K562 (cell line): Measurements from ENCODE around the gene PPM1H. TPM values are rescaled to one million over a fixed set of nuclear protein-coding genes. Genes with fewer than 3 reads are reported as not detected.

Experiments
- ATF1 ChIP-seq, 2 experiments: fragments of 450-650 bp in 1 of 2; IDR thresholded peaks; 2 replicates each; pipeline ENCODE4 v1.6.1; 2016; ENCODE audit warnings: missing compliant biosample characterization in 1 of 2, missing genetic modification characterization in 1 of 2
- ATF7 ChIP-seq: fragments of 450-650 bp; IDR thresholded peaks from 2 replicates; pipeline ENCODE4 v1.7.1; 2014; ENCODE audit warnings: mild to moderate bottlenecking, moderate library complexity
- CXXC5 ChIP-seq: fragments of 250-450 bp; sonication (Bioruptor Pico); IDR thresholded peaks from 2 replicates; pipeline ENCODE4 v1.8.0; 2022; ENCODE audit warnings: inconsistent platforms, mild to moderate bottlenecking, moderate library complexity
- HCFC1 ChIP-seq: IDR thresholded peaks from 2 replicates; pipeline ENCODE4 v1.6.1; 2012; ENCODE audit warnings: low read depth, low read length, improper control_type of control experiment
- KAT7 ChIP-seq: sonication (generic); formaldehyde crosslinking; IDR thresholded peaks from 2 replicates; pipeline ENCODE4 v1.8.0; 2022; ENCODE audit warnings: missing genetic modification reagents, mild to moderate bottlenecking, borderline replicate concordance
- KDM5B ChIP-seq: fragments of 200-600 bp; sonication (generic); IDR thresholded peaks from 2 replicates; pipeline ENCODE4 v1.6.1; 2012; ENCODE audit warnings: low read depth, mild to moderate bottlenecking, moderate library complexity, low read length, control low read depth, inconsistent platforms; ENCODE audit not compliant: insufficient replicate concordance
- NEUROD1 ChIP-seq: fragments of 150-350 bp; IDR thresholded peaks from 2 replicates; pipeline ENCODE4 v1.6.1; 2014; ENCODE audit warnings: borderline replicate concordance, low read length, low read depth; ENCODE audit not compliant: partially characterized antibody
- NONO ChIP-seq, 2 experiments: fragments of 200-400 bp in 1 of 2; fragments of 450-650 bp in 1 of 2; formaldehyde crosslinking in 1 of 2; IDR thresholded peaks; 2 replicates each; pipeline ENCODE4 v1.6.1; 2017; ENCODE audit warnings: low read depth in 2 of 2, mild to moderate bottlenecking in 2 of 2, moderate library complexity in 2 of 2, low read length in 1 of 2
- NR2C2 ChIP-seq, 2 experiments: fragments of 200-800 bp in 1 of 2; sonication (Bioruptor generic) in 1 of 2; sonication (generic) in 1 of 2; formaldehyde crosslinking in 1 of 2; IDR thresholded peaks; 2 replicates each; pipeline versions ENCODE4 v1.6.1 to v1.8.0; 2016 to 2022; ENCODE audit warnings: mild to moderate bottlenecking in 1 of 2, missing compliant biosample characterization in 1 of 2, missing genetic modification characterization in 1 of 2, missing genetic modification reagents in 1 of 2
- RAD51 ChIP-seq: fragments of 450-650 bp; IDR thresholded peaks from 2 replicates; pipeline ENCODE4 v1.7.1; 2016; ENCODE audit warnings: low read depth, mild to moderate bottlenecking, borderline replicate concordance
- RB1 ChIP-seq: fragments of 450-650 bp; IDR thresholded peaks from 2 replicates; pipeline ENCODE4 v1.6.1; 2017; ENCODE audit warnings: low read depth, mild to moderate bottlenecking
- SIN3A ChIP-seq, 2 experiments: fragments of 150-350 bp in 1 of 2; IDR thresholded peaks; 2 replicates each; pipeline ENCODE4 v1.6.1; 2011 to 2016; ENCODE audit warnings: borderline replicate concordance in 2 of 2, low read depth in 2 of 2, low read length in 2 of 2, mild to moderate bottlenecking in 2 of 2, moderate library complexity in 2 of 2; ENCODE audit not compliant: control insufficient read depth in 1 of 2
- SRF ChIP-seq, 2 experiments: fragments of 250-450, 450-650 bp in 1 of 2; sonication (Bioruptor Pico) in 1 of 2; sonication (generic) in 1 of 2; formaldehyde crosslinking; IDR thresholded peaks; 2 replicates each; pipeline versions ENCODE4 v1.5.0 to v1.5.1; 2020 to 2022; ENCODE audit warnings: mild to moderate bottlenecking in 1 of 2, missing genetic modification reagents in 1 of 2
- SUPT5H ChIP-seq: fragments of 450-650 bp; IDR thresholded peaks from 2 replicates; pipeline ENCODE4 v1.6.1; 2016
- ZC3H4 ChIP-seq: sonication (generic); formaldehyde crosslinking; IDR thresholded peaks from 2 replicates; pipeline ENCODE4 v1.9.0; 2021; ENCODE audit warnings: missing genetic modification reagents, borderline replicate concordance
- polyA plus RNA-seq, 8 experiments: library from polyadenylated mRNA; depleted of rRNA in 4 of 8; stranded (reverse) in 5 of 8; unstranded in 3 of 8; fragments of >200 nt; fragmentation: Nextera tagmentation in 2 of 8; fragmentation: Illumina TruSeq in 1 of 8; extraction: Ambion mirVana in 2 of 8; extraction: Trizol in 1 of 8; gene quantifications; 2 replicates each; pipeline versions ENCODE4 v1.2.1 to v1.2.3, GENCODE V29; 2011 to 2014; ENCODE audit warnings: inconsistent platforms in 1 of 8, missing spikeins in 1 of 8
- total RNA-seq, 7 experiments: library from RNA; depleted of rRNA in 6 of 7; stranded (reverse); fragments of >200 nt in 6 of 7; fragmentation: Illumina TruSeq in 2 of 7; extraction: Trizol in 2 of 7; gene quantifications; 2 replicates each; pipeline versions ENCODE4 v1.2.1 to v1.2.3, GENCODE V29; 2011 to 2021; ENCODE audit warnings: low replicate concordance in 1 of 7
- TF ChIP-seq, protein P1 (sequence below), 2 experiments: fragments of 450-650 bp in 1 of 2; IDR thresholded peaks; 2 replicates each; pipeline ENCODE4 v1.6.1; 2011 to 2017; ENCODE audit warnings: low read depth in 2 of 2, antibody characterized with exemption in 1 of 2, borderline replicate concordance in 1 of 2, low read length in 1 of 2, mild to moderate bottlenecking in 1 of 2, mixed read lengths in 1 of 2; ENCODE audit not compliant: control insufficient read depth in 1 of 2
- TF ChIP-seq, protein P2 (sequence below), 2 experiments: fragments of 450-650 bp; IDR thresholded peaks; 2 replicates each; pipeline ENCODE4 v1.6.1; 2016
- TF ChIP-seq, protein P3 (sequence below): fragments of 250-450 bp; sonication (Bioruptor Pico); IDR thresholded peaks from 2 replicates; pipeline ENCODE4 v1.4.0; 2020; ENCODE audit warnings: mild to moderate bottlenecking

PPM1H gene
- total and polyA plus RNA-seq, 9 of the 15 experiments (the other 6 are each of a cell fraction or from before 2014, with no cell fraction given) = 5.3 to 29.3 (median 11.3) TPM

DNA sequence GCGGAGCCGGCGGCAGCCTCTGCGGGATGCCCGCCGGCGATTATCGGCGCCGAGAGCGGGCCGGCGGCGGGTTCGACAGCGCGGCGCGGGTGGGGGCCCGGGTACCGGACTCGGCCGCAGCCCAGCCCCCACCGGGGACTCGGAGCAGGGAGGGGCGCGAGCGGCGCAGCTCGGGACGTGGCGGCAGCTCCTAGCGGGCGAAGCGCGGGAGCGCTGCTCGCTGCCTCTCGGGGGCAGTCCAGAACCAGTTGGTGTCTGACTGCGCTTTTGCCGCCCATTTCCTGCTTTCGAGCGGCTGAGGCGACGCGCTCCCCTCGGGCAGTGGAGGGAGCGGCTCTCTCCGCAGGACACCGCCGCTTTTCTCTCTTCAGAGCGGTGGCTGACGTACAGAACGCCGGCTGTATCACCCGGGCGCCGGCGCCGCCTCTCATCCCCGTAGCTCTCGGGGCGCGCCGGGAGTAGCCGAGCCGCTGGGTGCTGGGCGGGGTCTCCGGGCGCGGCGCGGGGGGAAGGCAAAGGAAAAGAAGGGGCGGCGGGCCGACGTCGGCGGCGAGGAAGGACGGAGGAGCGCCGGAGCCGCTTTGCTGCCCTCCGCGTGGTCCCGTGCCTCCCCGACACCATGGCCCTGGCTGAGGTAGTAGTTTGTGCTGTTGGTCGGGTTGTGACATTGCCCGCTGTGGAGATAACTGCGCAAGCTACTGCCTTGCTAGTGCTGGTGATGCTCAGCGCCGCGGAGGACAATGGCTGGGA lies 331.7 kb downstream of the PPM1H start (continued):
- TF ChIP-seq RAD51 (no peak), SUPT5H (peak; percentile 78), RB1 (peak; percentile 96), SRF (CRISPR knock-in tag; IDR thresholded peaks at IDR 0.05) (0 out of 4 replicates have a peak, but pooled peaks of 1 of the 2 experiments have one; percentile 2), NONO (IDR thresholded peaks at IDR 0.05; ENCODE audit: low read depth in 2 of 2, low read length in 1 of 2) (peak; percentile 64 to 71; a peak in 3 of 4 replicates), ZC3H4 (peak; percentile 36; the same call in 1 of the 2 replicates), KDM5B (peak; percentile 50), ATF7 (peak; percentile 35; the same call in 1 of the 2 replicates), NEUROD1 (no peak), NR2C2 (CRISPR knock-in tag; IDR thresholded peaks at IDR 0.05) (0 out of 2 replicates have a peak, but pooled peaks have one; percentile 21), NR2C2 (tag; IDR thresholded peaks at IDR 0.05) (no peak; the same call in 1 of the 2 replicates), CXXC5 (CRISPR knock-in tag) (peak; percentile 45), ATF1 (CRISPR knock-in tag; IDR thresholded peaks at IDR 0.05) (no peak), ATF1 (tag; IDR thresholded peaks at IDR 0.05) (peak; percentile 60), SIN3A (IDR thresholded peaks at IDR 0.05; ENCODE audit: borderline replicate concordance in 2 of 2, control insufficient read depth in 1 of 2, low read depth in 2 of 2, low read length in 2 of 2) (peak; percentile 33 to 47; a peak in 2 of 4 replicates), KAT7 (peak; percentile 77; the same call in 1 of the 2 replicates), HCFC1 (peak; percentile 61; the same call in 1 of the 2 replicates)
- TF ChIP-seq, protein P1, sequence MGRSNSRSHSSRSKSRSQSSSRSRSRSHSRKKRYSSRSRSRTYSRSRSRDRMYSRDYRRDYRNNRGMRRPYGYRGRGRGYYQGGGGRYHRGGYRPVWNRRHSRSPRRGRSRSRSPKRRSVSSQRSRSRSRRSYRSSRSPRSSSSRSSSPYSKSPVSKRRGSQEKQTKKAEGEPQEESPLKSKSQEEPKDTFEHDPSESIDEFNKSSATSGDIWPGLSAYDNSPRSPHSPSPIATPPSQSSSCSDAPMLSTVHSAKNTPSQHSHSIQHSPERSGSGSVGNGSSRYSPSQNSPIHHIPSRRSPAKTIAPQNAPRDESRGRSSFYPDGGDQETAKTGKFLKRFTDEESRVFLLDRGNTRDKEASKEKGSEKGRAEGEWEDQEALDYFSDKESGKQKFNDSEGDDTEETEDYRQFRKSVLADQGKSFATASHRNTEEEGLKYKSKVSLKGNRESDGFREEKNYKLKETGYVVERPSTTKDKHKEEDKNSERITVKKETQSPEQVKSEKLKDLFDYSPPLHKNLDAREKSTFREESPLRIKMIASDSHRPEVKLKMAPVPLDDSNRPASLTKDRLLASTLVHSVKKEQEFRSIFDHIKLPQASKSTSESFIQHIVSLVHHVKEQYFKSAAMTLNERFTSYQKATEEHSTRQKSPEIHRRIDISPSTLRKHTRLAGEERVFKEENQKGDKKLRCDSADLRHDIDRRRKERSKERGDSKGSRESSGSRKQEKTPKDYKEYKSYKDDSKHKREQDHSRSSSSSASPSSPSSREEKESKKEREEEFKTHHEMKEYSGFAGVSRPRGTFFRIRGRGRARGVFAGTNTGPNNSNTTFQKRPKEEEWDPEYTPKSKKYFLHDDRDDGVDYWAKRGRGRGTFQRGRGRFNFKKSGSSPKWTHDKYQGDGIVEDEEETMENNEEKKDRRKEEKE (IDR thresholded peaks at IDR 0.05; ENCODE audit: borderline replicate concordance in 1 of 2, control insufficient read depth in 1 of 2, low read depth in 2 of 2, low read length in 1 of 2) = no peak
- TF ChIP-seq, protein P2, sequence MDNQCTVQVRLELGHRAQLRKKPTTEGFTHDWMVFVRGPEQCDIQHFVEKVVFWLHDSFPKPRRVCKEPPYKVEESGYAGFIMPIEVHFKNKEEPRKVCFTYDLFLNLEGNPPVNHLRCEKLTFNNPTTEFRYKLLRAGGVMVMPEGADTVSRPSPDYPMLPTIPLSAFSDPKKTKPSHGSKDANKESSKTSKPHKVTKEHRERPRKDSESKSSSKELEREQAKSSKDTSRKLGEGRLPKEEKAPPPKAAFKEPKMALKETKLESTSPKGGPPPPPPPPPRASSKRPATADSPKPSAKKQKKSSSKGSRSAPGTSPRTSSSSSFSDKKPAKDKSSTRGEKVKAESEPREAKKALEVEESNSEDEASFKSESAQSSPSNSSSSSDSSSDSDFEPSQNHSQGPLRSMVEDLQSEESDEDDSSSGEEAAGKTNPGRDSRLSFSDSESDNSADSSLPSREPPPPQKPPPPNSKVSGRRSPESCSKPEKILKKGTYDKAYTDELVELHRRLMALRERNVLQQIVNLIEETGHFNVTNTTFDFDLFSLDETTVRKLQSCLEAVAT (IDR thresholded peaks at IDR 0.05) = peak; percentile 13 to 50; a peak in 2 of 4 replicates
- TF ChIP-seq, protein P3, sequence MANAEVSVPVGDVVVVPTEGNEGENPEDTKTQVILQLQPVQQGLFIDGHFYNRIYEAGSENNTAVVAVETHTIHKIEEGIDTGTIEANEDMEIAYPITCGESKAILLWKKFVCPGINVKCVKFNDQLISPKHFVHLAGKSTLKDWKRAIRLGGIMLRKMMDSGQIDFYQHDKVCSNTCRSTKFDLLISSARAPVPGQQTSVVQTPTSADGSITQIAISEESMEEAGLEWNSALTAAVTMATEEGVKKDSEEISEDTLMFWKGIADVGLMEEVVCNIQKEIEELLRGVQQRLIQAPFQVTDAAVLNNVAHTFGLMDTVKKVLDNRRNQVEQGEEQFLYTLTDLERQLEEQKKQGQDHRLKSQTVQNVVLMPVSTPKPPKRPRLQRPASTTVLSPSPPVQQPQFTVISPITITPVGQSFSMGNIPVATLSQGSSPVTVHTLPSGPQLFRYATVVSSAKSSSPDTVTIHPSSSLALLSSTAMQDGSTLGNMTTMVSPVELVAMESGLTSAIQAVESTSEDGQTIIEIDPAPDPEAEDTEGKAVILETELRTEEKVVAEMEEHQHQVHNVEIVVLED (CRISPR knock-in tag) = peak; percentile 17; the same call in 1 of the 2 replicates
